ENCODE data around the gene UPF2.
"Not testable (repeated sequence)": the region's sequence is repeated elsewhere in the genome, so short reads cannot be mapped to it uniquely, and the experiment has no call there.

- not testable (repeated sequence) for TF ChIP-seq CTCF (conservative IDR thresholded peaks at IDR 0.05; ENCODE audit: low read depth, low read length); NFE2L2 (IDR thresholded peaks at IDR 0.05; ENCODE audit: low read depth, low read length); SMC3 (IDR thresholded peaks at IDR 0.05; ENCODE audit: low read depth, low read length); FOS (IDR thresholded peaks at IDR 0.05; ENCODE audit: low read depth, low read length); USF2 (IDR thresholded peaks at IDR 0.05; ENCODE audit: low read depth, low read length); POLR2A (IDR thresholded peaks at IDR 0.05; ENCODE audit: low read depth, low read length); CEBPB (IDR thresholded peaks at IDR 0.05; ENCODE audit: low read depth, low read length); CHD1 (IDR thresholded peaks at IDR 0.05; ENCODE audit: low read depth, low read length); RFX5 (IDR thresholded peaks at IDR 0.05; ENCODE audit: low read depth, low read length); RAD21 (IDR thresholded peaks at IDR 0.05; ENCODE audit: low read length); MXI1 (IDR thresholded peaks at IDR 0.05; ENCODE audit: borderline replicate concordance, low read depth, low read length); MAFK (IDR thresholded peaks at IDR 0.05; ENCODE audit: low read depth, low read length); BHLHE40 (IDR thresholded peaks at IDR 0.05; ENCODE audit: low read depth, low read length); ELK1 (IDR thresholded peaks at IDR 0.05; ENCODE audit: borderline replicate concordance, low read depth, low read length)
Measured at GRCh38 chr10:11972523-11972922, 70.1 kb downstream of the UPF2 start.
